OCI-LY7 (cell line): ENCODE results near the gene DUSP22. TPM values are rescaled to one million over a fixed set of nuclear protein-coding genes. Genes with fewer than 3 reads are reported as not detected.
A peak's percentile ranks its signal among the peaks of the same experiment; 100 is the strongest.

Experiments used
- BruUV-seq: library from RNA; stranded (reverse); fragments of 400-500 nt; replicated peaks from 2 replicates; lab custom pipeline; 2021; lab: Mats Ljungman, UMichigan
- CTCF ChIA-PET: fragments of 300-600 bp; sonication (Branson Sonifier 250); formaldehyde crosslinking; loops from one replicate; lab custom pipeline; 2022; ENCODE audit warnings: antibody characterized with exemption; ENCODE audit not compliant: unreplicated experiment; lab: Charles Lee
- POLR2A ChIA-PET: fragments of 300-600 bp; sonication (Branson Sonifier 250); formaldehyde crosslinking; loops from one replicate; lab custom pipeline; 2022; ENCODE audit warnings: antibody characterized with exemption; lab: Charles Lee
- DNase-seq: peaks from one replicate; pipeline ENCODE4 v3.0.0-alpha.2; 2015; ENCODE audit warnings: low spot score
- H2AFZ ChIP-seq: fragments of 200-600 bp; sonication (generic), shearing (Covaris generic); 2 replicates; pipeline ENCODE4 v1.6.1; 2014; ENCODE audit warnings: mild to moderate bottlenecking, antibody characterized with exemption, low read length, moderate library complexity
- H3K27ac ChIP-seq: fragments of 200-600 bp; sonication (generic); 2 replicates; pipeline ENCODE4 v1.5.1; 2014; ENCODE audit warnings: mixed run types, low read depth, mild to moderate bottlenecking, moderate library complexity, low read length, inconsistent platforms; ENCODE audit not compliant: poor library complexity, severe bottlenecking
- H3K36me3 ChIP-seq: fragments of 200-600 bp; sonication (generic); 2 replicates; pipeline ENCODE4 v1.6.1; 2014; ENCODE audit warnings: mild to moderate bottlenecking, antibody characterized with exemption, low read length, moderate library complexity, mixed read lengths; ENCODE audit not compliant: insufficient read depth
- H3K4me1 ChIP-seq: fragments of 200-600 bp; sonication (generic); 2 replicates; pipeline ENCODE4 v1.5.1; 2014; ENCODE audit warnings: mild to moderate bottlenecking, low read length; ENCODE audit not compliant: insufficient read depth, poor library complexity, severe bottlenecking
- H3K4me2 ChIP-seq: fragments of 200-600 bp; sonication (generic); 2 replicates; pipeline ENCODE4 v1.6.1; 2014; ENCODE audit warnings: mild to moderate bottlenecking, low read length
- H3K4me3 ChIP-seq: fragments of 200-600 bp; sonication (generic); 2 replicates; pipeline ENCODE4 v1.5.1; 2014; ENCODE audit warnings: mild to moderate bottlenecking, low read depth, low read length; ENCODE audit not compliant: poor library complexity, severe bottlenecking
- H3K79me2 ChIP-seq: fragments of 200-600 bp; sonication (generic); 2 replicates; pipeline ENCODE4 v1.6.1; 2016; ENCODE audit warnings: low read depth, mild to moderate bottlenecking, low read length, moderate library complexity, mixed read lengths; ENCODE audit not compliant: insufficient read depth
- H3K9me2 ChIP-seq: fragments of 200-600 bp; sonication (generic); 2 replicates; pipeline ENCODE4 v1.6.1; 2016; ENCODE audit warnings: mild to moderate bottlenecking, low read length, mixed read lengths; ENCODE audit not compliant: insufficient read depth
- H3K9me3 ChIP-seq: fragments of 200-600 bp; sonication (generic); 2 replicates; pipeline ENCODE4 v1.6.1; 2014; ENCODE audit warnings: mild to moderate bottlenecking, mixed run types, low read length, mixed read lengths
- H4K20me1 ChIP-seq: fragments of 200-600 bp; sonication (generic); 2 replicates; pipeline ENCODE4 v1.6.1; 2014; ENCODE audit warnings: mild to moderate bottlenecking, antibody characterized with exemption, low read length, moderate library complexity, mixed read lengths; ENCODE audit not compliant: insufficient read depth
- EZH2phosphoT487 ChIP-seq: fragments of 200-600 bp; sonication (generic); IDR thresholded peaks from 2 replicates; pipeline ENCODE4 v1.6.1; 2018; ENCODE audit warnings: low read depth, borderline replicate concordance, mild to moderate bottlenecking, mixed run types, antibody characterized with exemption, low read length, moderate library complexity, mixed read lengths
- intact Hi-C: fragments of 100-400 bp; cut with micrococcal nuclease; formaldehyde crosslinking; loops from one replicate; pipeline ENCODE4 v1.10.0; 2022; ENCODE audit not compliant: unreplicated experiment
- total RNA-seq, 2 experiments: library from RNA; depleted of rRNA in 1 of 2; stranded (reverse); fragments of >200 nt in 1 of 2; shearing (Covaris generic) in 1 of 2; gene quantifications; 2 replicates each; pipeline ENCODE4 v1.2.3, GENCODE V29; 2014 to 2022
- TF ChIP-seq, protein P1 (sequence below): fragments of 200-600 bp; sonication (generic); conservative IDR thresholded peaks from 2 replicates; pipeline ENCODE4 v1.5.1; 2014; ENCODE audit warnings: mild to moderate bottlenecking, antibody characterized with exemption, low read length, moderate library complexity, mixed read lengths

Gene DUSP22
- total RNA-seq, 2 experiments from 2014 or later: 149 to 171 TPM

DNA sequence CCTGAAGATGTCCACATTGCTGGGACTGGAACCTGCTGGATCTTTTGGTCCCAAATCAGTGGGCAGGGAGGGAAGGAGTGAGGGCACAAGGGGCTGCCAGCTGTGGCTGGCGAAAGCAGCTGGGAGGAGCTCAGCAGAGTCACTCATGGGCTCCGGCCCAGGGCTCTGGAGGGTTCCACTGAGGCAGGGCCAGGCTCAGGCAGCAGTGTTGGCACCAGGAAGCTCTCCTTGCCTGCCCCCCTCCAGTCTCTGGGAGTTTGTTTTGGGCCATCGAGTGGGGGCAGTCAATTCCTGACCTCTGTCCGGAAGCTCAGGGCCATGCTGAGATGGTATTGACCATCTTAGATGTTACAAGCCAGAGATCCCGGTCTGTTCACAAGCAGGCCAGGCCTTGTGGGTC is 60.2 kb downstream of the DUSP22 start:
- peaks cover 21% of the 10 kb centered on the region; the same call in 1 of the 2 replicates for H3K36me3 ChIP-seq
- BruUV-seq: no TSS peak
- DNase-seq: no peak
- no peak overlapping the region for H3K4me3 ChIP-seq
- TF ChIP-seq, protein P1, sequence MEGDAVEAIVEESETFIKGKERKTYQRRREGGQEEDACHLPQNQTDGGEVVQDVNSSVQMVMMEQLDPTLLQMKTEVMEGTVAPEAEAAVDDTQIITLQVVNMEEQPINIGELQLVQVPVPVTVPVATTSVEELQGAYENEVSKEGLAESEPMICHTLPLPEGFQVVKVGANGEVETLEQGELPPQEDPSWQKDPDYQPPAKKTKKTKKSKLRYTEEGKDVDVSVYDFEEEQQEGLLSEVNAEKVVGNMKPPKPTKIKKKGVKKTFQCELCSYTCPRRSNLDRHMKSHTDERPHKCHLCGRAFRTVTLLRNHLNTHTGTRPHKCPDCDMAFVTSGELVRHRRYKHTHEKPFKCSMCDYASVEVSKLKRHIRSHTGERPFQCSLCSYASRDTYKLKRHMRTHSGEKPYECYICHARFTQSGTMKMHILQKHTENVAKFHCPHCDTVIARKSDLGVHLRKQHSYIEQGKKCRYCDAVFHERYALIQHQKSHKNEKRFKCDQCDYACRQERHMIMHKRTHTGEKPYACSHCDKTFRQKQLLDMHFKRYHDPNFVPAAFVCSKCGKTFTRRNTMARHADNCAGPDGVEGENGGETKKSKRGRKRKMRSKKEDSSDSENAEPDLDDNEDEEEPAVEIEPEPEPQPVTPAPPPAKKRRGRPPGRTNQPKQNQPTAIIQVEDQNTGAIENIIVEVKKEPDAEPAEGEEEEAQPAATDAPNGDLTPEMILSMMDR: no peak
- TF ChIP-seq EZH2phosphoT487: no peak
- H3K9me2 ChIP-seq: no peaks in the 10 kb centered on the region
- H3K27ac ChIP-seq: peak overlapping the region; percentile 49
- H3K4me1 ChIP-seq: peaks cover 99% of the 10 kb centered on the region
- no peak overlapping the region for H2AFZ ChIP-seq
- CTCF ChIA-PET: interaction anchor here (0.8 to 2.5 kb wide), 7 partner anchors 9 to 163 kb away, joined by 3 to 14 read pairs (median 4); no protein-coding TSS in a partner anchor
- no peaks in the 10 kb centered on the region for H3K9me3 ChIP-seq
- intact Hi-C loops: loop anchor here (5.0 kb wide), 1 partner anchor 40 kb away; the partner anchor contains the start of gene IRF4
- no peak overlapping the region for H3K4me2 ChIP-seq
- POLR2A ChIA-PET: interaction anchor here (1.0 to 8.4 kb wide), 6 partner anchors 8 to 39 kb away, joined by 3 to 77 read pairs (median 6); partner anchors contain the start of gene IRF4
- H4K20me1 ChIP-seq: no peaks in the 10 kb centered on the region
- no peaks in the 10 kb centered on the region for H3K79me2 ChIP-seq

DNA sequence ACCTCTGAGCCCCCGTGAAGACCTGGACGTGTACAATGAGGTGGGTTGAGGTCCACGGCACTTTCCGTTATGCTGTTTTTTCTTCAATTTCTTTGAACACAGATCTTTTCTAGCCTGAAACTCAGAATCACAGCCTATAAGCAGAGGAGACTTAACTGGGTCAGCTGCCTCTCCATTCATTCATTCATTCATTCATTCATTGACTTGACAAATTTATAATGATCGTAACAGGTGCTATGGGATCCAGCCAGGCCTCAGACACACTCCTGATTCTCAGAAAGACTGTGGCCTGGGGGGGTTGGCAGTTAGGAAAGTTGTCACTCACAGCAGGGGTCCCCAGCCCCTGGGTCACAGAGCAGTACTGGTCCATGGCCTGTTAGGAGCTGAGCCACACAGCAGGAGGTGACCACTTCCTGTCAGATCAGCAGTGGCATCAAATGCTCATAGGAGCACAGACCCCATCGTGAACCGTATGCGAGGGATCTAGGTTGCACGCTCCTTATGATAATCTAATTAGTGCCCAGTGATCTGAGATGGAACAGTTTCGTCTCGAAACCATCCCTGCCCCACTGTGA is 60.7 kb downstream of the DUSP22 start:
- H3K4me1 ChIP-seq: peaks cover 99% of the 10 kb centered on the region
- no peaks in the 10 kb centered on the region for H3K9me3 ChIP-seq
- no peak overlapping the region for H3K4me3 ChIP-seq
- no peak overlapping the region for H2AFZ ChIP-seq
- no TSS peak for BruUV-seq
- H3K4me2 ChIP-seq: peak overlapping the region; percentile 66; the same call in 1 of the 2 replicates
- ChIA-PET POLR2A (interaction anchor here (1.1 to 8.4 kb wide), 7 partner anchors 8 to 39 kb away, joined by 3 to 77 read pairs (median 7); partner anchors contain the start of gene IRF4), CTCF (interaction anchor here (0.9 to 1.1 kb wide), 2 partner anchors 13 to 47 kb away, joined by 3 to 4 read pairs; no protein-coding TSS in a partner anchor)
- no peak for DNase-seq
- H3K36me3 ChIP-seq: peaks cover 15% of the 10 kb centered on the region; the same call in 1 of the 2 replicates
- intact Hi-C loops: loop anchor here (5.0 kb wide), 1 partner anchor 39 kb away; the partner anchor contains the start of gene IRF4
- no peaks in the 10 kb centered on the region for H4K20me1 ChIP-seq
- H3K79me2 ChIP-seq: no peaks in the 10 kb centered on the region
- TF ChIP-seq, protein P1: no peak
- no peak for TF ChIP-seq EZH2phosphoT487
- no peaks in the 10 kb centered on the region for H3K9me2 ChIP-seq
- H3K27ac ChIP-seq: no peak overlapping the region
